Measurements from ENCODE around the gene RHO. TPM values are rescaled to one million over a fixed set of nuclear protein-coding genes. Genes with fewer than 3 reads are reported as not detected.
A peak's percentile ranks its signal among the peaks of the same experiment; 100 is the strongest.

The RHO gene
- total RNA-seq, 2 experiments from 2014 or later: not detected

DNA sequence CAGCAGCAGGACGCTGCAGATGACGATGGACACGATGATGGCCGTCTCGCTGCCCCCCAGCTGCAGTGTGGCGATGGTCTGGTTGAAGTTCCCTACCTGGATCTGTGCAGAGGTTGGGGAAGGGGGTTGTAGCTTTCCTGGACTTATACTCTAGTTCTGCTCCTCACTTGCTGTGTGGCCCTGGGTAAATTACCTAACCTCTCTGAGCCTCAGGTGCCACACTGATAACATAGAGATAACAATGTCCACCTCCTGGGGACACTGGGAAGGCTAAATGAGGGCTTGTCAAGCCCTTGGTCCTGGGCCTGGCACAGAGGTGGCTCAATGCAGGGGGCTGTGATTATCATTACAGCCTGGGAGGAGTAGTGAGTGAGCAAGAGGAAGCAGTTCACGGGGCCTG, 41.4 kb downstream of the RHO start:
- ATAC-seq (ENCODE audit: low read depth) (no peak), DNase-seq (no peak)
- POLR2A ChIA-PET: interaction anchor here (1.6 kb wide), 1 partner anchor 25 kb away, joined by 4 read pairs; no protein-coding TSS in a partner anchor
- Mint-ChIP-seq H3K4me1 (no peaks in the 10 kb centered on the region), H3K9me3 (no peaks in the 10 kb centered on the region), H3K4me3 (no peak overlapping the region), H3K36me3 (no peaks in the 10 kb centered on the region), H3K27ac (no peak overlapping the region), H3K27me3 (peaks cover 4% of the 10 kb centered on the region)

DNA sequence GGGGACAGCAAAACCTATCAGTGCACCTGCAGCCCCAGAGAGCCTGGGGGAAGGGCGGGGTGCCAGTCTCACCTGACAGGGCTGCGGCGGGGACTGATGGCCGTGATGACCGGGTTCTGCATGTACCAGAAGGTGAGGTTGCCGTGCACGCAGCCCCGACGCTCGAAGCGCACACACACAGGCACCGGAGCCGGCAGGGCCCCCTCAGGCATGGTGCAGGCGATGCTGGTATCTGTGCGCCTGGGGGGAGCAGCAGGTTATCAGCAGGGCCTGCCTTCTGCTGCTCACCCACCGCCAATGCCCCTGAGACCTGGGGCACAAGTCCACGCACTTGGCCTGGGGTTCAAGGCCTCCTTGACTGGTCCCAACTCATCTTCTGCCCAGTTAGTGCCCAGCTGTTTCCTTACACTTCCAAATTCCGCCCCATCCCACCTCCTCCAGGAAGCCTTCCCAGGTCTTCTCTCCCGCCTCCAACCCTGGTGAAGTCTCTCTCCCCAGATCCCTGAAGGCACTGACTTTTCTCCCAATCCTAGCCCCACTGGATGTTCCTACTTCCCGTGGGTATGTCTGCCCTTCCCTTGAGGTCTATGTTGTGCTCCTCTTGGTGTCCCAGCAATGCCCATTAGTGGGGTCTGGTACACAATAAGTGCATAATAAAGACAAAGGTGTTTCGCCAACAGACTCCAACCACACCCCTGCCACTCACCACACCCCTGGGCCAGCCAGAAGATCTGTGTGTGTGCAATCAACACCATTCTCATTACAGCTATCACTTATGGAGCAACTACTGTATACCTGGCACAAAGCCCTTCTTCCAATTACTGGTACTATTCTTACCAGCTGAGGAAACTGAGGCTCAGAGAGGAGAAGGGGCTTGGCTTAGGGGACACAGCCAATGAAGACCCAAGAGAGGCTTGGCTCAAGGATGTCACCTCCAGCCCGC, 43.4 kb downstream of the RHO start:
- H3K4me3 Mint-ChIP-seq: no peak overlapping the region
- ATAC-seq (ENCODE audit: low read depth) (no peak), DNase-seq (no peak)
- POLR2A ChIA-PET: interaction anchor here (0.6 kb wide), 1 partner anchor 28 kb away, joined by 3 read pairs; no protein-coding TSS in a partner anchor
- H3K27me3 Mint-ChIP-seq: peaks cover 4% of the 10 kb centered on the region
- H3K4me1 Mint-ChIP-seq: no peaks in the 10 kb centered on the region
- H3K27ac Mint-ChIP-seq: no peak overlapping the region
- no peaks in the 10 kb centered on the region for H3K9me3 Mint-ChIP-seq
- no peaks in the 10 kb centered on the region for H3K36me3 Mint-ChIP-seq

- no peak for DNase-seq
- no peak for ATAC-seq (ENCODE audit: low read depth)
- Mint-ChIP-seq H3K4me3 (no peak overlapping the region), H3K36me3 (no peaks in the 10 kb centered on the region), H3K27ac (no peak overlapping the region), H3K9me3 (no peaks in the 10 kb centered on the region), H3K27me3 (peaks cover 4% of the 10 kb centered on the region), H3K4me1 (no peaks in the 10 kb centered on the region)
- POLR2A ChIA-PET: interaction anchor here (0.6 kb wide), 1 partner anchor 29 kb away, joined by 3 read pairs; no protein-coding TSS in a partner anchor
Measured at GRCh38 chr3:129572603-129573002, 44.2 kb downstream of the RHO start.

- H3K9me3 Mint-ChIP-seq: no peaks in the 10 kb centered on the region
- no peak overlapping the region for H3K4me3 Mint-ChIP-seq
- ATAC-seq (ENCODE audit: low read depth) (no peak), DNase-seq (no peak)
- POLR2A ChIA-PET: no interaction called here
- H3K4me1 Mint-ChIP-seq: peaks cover 4% of the 10 kb centered on the region
- no peaks in the 10 kb centered on the region for H3K36me3 Mint-ChIP-seq
- peaks cover 4% of the 10 kb centered on the region for H3K27me3 Mint-ChIP-seq
- H3K27ac Mint-ChIP-seq: no peak overlapping the region
Measured at GRCh38 chr3:129573493-129573892, 45.1 kb downstream of the RHO start.

DNA sequence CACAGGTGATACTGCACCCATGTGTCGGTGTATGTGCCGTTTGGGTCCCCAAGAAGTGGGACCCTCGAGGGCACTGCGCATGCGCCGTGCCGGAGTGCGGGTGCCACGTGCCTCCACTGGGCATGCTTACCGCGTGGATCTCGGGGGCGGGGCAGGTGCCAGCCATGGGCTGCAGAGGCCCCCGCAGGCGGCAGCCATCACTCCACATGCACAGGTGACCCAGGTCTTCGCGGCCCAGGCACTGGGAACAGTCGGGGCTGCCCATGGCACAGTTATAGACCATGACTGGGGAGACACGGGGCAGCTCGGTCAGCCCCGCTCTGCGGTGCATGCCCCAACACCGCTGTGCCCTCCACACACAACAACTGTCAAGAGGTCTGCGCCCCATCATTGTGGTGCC, 45.8 kb downstream of the RHO start:
- Mint-ChIP-seq H3K27me3 (peaks cover 4% of the 10 kb centered on the region), H3K27ac (no peak overlapping the region), H3K36me3 (no peaks in the 10 kb centered on the region), H3K4me3 (no peak overlapping the region), H3K9me3 (no peaks in the 10 kb centered on the region), H3K4me1 (peaks cover 4% of the 10 kb centered on the region)
- DNase-seq: no peak
- no peak for ATAC-seq (ENCODE audit: low read depth)
- POLR2A ChIA-PET: no interaction called here

DNA sequence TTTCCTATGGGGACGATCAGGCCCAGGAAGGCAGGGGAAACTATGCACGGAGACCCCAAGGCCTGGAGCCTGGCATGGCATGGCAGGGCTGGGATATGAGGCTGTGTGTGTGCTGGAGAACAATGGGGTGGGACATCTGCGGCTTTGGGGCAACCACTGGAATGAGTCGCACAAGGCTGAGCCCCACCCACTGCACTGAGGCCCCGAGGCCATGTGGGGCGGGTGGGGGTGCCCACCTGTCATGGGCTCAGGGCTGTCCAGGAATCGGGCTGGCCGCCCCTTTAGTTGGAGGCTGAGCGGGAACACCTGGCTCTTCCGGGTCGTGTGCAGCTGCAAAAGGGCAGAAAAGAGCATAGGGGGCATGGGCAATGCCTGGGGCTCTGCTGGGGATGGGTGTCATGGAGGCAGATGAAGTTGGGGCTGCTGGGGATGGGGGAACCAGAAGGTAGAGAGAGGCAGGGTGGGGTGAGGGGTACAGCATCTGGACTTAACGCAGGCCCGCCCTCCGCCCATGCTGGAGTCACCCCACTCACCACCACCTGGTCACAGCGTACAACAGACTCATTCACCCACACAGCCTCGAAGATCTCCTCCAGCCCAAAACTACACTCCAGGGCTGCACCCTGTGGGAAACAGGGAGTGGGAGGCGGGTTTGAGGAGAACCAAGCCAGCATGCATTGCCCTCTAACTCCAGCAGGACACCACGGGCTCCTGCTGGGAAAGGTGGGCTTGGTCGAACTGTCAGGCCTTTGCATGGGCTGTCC, 47.0 kb downstream of the RHO start:
- DNase-seq (no peak), ATAC-seq (ENCODE audit: low read depth) (no peak)
- H3K4me1 Mint-ChIP-seq: peaks cover 4% of the 10 kb centered on the region
- H3K4me3 Mint-ChIP-seq: no peak overlapping the region
- H3K27ac Mint-ChIP-seq: peak overlapping the region; percentile 30
- POLR2A ChIA-PET: interaction anchor here (0.5 to 2.4 kb wide), 2 partner anchors 18 to 35 kb away, joined by 3 to 9 read pairs; no protein-coding TSS in a partner anchor
- H3K27me3 Mint-ChIP-seq: peaks cover 2% of the 10 kb centered on the region
- H3K9me3 Mint-ChIP-seq: no peaks in the 10 kb centered on the region
- no peaks in the 10 kb centered on the region for H3K36me3 Mint-ChIP-seq

DNA sequence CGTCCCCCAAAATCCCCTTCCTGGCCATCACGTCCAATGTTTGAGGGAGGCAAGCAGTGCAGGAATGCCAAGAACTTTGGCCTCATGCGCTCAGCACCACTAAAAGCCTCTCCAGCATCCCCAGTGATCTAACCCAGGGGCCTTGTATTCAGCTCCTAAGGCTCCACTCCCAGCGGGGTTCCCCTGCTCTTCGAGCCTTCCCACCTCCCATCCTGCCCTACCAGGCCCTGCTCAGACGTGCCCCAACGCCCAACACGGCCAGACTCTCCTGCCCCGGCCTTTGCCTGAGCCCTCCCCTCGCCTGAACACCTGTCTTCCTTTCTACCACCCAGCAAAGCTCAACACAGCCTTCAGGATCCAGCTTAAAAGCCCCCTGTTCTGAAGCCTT, 47.6 kb downstream of the RHO start:
- ATAC-seq (ENCODE audit: low read depth) (no peak), DNase-seq (no peak)
- Mint-ChIP-seq H3K27me3 (peaks cover 4% of the 10 kb centered on the region), H3K9me3 (no peaks in the 10 kb centered on the region), H3K27ac (no peak overlapping the region), H3K4me3 (no peak overlapping the region), H3K4me1 (peaks cover 4% of the 10 kb centered on the region), H3K36me3 (no peaks in the 10 kb centered on the region)
- POLR2A ChIA-PET: interaction anchor here (2.4 kb wide), 1 partner anchor 17 kb away, joined by 9 read pairs; no protein-coding TSS in a partner anchor

DNA sequence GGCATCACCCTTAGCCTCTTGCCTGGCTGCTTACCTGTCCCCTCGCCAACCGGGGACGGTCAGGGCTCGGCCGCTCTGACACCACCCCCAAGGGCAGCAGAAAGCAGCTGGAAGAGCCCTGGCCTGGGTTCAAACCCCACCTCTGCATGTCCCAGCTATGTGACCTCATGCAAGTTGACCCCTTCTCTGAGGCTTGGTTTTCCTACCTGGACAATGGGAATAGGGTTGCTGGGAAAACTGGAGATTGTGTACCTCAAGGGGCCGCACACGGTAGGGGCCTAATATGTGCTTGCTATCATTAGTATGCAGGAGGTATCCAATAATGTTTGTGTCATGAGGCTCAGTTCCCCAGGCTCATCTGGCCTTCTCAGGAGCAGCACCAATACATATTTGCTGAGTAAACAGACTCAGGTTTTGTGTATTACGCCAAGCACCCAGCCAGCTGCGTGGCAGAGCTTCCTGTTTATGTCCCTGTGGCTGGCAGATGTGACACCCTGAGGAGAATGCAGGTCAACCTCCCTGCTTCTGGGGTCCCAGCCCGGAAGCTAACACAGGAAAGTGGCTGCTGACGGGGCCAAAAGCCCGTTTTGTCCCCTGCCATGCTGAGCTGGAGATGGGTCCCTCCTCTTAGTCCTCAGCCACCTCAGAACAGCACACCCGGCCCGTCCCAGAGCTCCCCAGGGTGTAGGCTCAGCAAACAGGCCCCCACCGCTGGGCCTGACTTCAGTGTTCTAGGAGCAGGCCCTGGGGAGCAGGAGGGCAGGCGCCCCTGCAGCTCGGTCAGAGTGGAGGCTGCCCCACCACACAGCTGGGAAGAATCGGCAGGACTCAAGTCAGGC, 48.3 kb downstream of the RHO start:
- ATAC-seq (ENCODE audit: low read depth): peak; percentile 65
- DNase-seq: no peak
- H3K9me3 Mint-ChIP-seq: no peaks in the 10 kb centered on the region
- H3K4me3 Mint-ChIP-seq: peak overlapping the region; percentile 32
- peak overlapping the region; percentile 64 for H3K27ac Mint-ChIP-seq
- POLR2A ChIA-PET: interaction anchor here (0.5 to 2.4 kb wide), 3 partner anchors 16 to 341 kb away, joined by 3 to 9 read pairs (median 4); no protein-coding TSS in a partner anchor
- H3K4me1 Mint-ChIP-seq: peaks cover 4% of the 10 kb centered on the region
- no peaks in the 10 kb centered on the region for H3K36me3 Mint-ChIP-seq
- H3K27me3 Mint-ChIP-seq: peaks cover 5% of the 10 kb centered on the region

DNA sequence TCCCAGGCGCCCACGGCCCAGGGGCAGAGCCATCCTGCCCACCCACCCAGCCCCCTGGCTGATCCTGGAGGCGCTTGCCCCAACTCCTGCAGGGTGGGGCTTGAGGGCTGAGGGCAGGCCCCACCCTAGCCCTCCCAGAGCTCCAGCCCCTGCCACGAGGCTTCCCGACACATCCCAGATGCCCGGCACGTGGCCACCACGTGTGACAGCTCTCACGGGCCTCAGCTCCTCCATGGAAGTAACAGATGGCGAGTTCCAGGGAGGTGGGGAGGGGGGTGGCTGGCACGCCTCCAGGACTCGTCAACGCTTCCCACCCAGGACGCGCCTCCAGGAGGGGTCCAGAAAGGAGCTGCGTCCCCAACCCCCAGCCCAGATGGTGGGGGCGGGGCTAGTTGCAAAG, 48.9 kb downstream of the RHO start:
- no peak overlapping the region for H3K4me3 Mint-ChIP-seq
- no peaks in the 10 kb centered on the region for H3K9me3 Mint-ChIP-seq
- POLR2A ChIA-PET: interaction anchor here (0.5 to 2.4 kb wide), 2 partner anchors 16 to 341 kb away, joined by 4 to 9 read pairs; no protein-coding TSS in a partner anchor
- peaks cover 5% of the 10 kb centered on the region for H3K27me3 Mint-ChIP-seq
- ATAC-seq (ENCODE audit: low read depth): no peak
- H3K4me1 Mint-ChIP-seq: peaks cover 4% of the 10 kb centered on the region
- H3K27ac Mint-ChIP-seq: no peak overlapping the region
- DNase-seq: no peak
- H3K36me3 Mint-ChIP-seq: no peaks in the 10 kb centered on the region

DNA sequence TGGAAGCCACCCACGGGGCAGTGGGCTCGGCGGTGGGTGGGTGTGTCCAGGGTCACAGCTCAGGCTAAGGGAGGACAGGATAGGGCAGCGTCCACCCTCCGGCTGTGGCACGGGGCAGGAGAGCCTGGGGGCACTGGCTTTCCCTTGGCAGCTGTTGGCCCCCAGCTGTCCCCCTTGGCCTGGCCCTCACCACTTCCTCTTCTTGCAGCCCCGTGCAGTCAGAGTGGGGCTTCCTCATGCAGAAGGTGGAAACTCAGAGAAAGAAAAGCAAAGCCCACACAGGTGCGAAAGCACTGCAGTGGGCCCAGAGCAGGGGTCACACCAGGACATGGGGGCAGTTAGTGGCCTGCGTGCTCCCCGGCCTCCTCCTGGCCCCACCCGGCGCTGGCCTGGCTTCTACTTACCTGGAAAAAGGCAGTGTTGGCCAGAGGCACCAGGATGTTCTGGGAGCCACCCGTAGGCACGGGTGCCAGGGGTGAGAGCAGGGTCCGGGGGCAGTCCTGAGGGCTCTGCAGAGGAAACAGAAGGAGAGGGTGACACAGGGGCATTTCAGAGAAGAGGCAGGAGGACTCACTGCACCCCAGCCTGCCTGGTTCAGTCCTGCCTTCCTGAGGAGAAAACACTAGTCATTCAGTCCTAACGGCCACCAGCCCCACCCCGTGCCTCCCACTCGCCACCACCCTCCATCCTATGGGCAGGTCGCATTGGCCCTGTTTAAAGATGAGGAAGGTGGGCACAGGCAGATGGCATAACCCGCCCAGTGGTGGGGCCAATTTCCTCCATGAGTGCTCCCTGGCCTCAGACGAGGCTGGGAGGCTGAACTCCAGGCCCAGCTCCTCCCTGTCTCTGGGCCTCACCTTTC, 49.7 kb downstream of the RHO start:
- H3K36me3 Mint-ChIP-seq: no peaks in the 10 kb centered on the region
- peaks cover 4% of the 10 kb centered on the region for H3K4me1 Mint-ChIP-seq
- peak overlapping the region; percentile 12 for H3K27ac Mint-ChIP-seq
- H3K9me3 Mint-ChIP-seq: no peaks in the 10 kb centered on the region
- ATAC-seq (ENCODE audit: low read depth) (peak; percentile 27), DNase-seq (no peak)
- H3K4me3 Mint-ChIP-seq: no peak overlapping the region
- POLR2A ChIA-PET: interaction anchor here (2.4 kb wide), 1 partner anchor 15 kb away, joined by 9 read pairs; no protein-coding TSS in a partner anchor
- H3K27me3 Mint-ChIP-seq: peaks cover 5% of the 10 kb centered on the region

- H3K36me3 Mint-ChIP-seq: no peaks in the 10 kb centered on the region
- no peak for DNase-seq
- H3K4me1 Mint-ChIP-seq: peaks cover 4% of the 10 kb centered on the region
- no peak overlapping the region for H3K27ac Mint-ChIP-seq
- ATAC-seq (ENCODE audit: low read depth): no peak
- no peaks in the 10 kb centered on the region for H3K9me3 Mint-ChIP-seq
- POLR2A ChIA-PET: no interaction called here
- peaks cover 3% of the 10 kb centered on the region for H3K27me3 Mint-ChIP-seq
- no peak overlapping the region for H3K4me3 Mint-ChIP-seq
Measured at GRCh38 chr3:129579991-129580390, 51.6 kb downstream of the RHO start.

- ATAC-seq (ENCODE audit: low read depth): no peak
Measured at GRCh38 chr3:129581623-129582022, 53.2 kb downstream of the RHO start.

More at GRCh38 chr3:129581623-129582022, 53.2 kb downstream of the RHO start:
- Mint-ChIP-seq H3K4me1 (peaks cover 4% of the 10 kb centered on the region), H3K4me3 (no peak overlapping the region), H3K36me3 (no peaks in the 10 kb centered on the region), H3K9me3 (no peaks in the 10 kb centered on the region), H3K27me3 (peaks cover 3% of the 10 kb centered on the region), H3K27ac (no peak overlapping the region)
- POLR2A ChIA-PET: no interaction called here
- DNase-seq: no peak

Measured in activated naive CD8-positive, alpha-beta T cell treated with anti-CD3 and anti-CD28 coated beads, Interleukin-2, amount 10 ng/mL, durations not matched to agents 7 days and 5 days (primary cell).